ENCODE measurements around the gene NMRAL1. TPM values are rescaled to one million over a fixed set of nuclear protein-coding genes. Genes with fewer than 3 reads are reported as not detected.
A peak's percentile ranks its signal among the peaks of the same experiment; 100 is the strongest.

Gene NMRAL1
- total and polyA plus RNA-seq, 2 experiments from 2014 or later: 50.7 to 61.7 TPM

DNA sequence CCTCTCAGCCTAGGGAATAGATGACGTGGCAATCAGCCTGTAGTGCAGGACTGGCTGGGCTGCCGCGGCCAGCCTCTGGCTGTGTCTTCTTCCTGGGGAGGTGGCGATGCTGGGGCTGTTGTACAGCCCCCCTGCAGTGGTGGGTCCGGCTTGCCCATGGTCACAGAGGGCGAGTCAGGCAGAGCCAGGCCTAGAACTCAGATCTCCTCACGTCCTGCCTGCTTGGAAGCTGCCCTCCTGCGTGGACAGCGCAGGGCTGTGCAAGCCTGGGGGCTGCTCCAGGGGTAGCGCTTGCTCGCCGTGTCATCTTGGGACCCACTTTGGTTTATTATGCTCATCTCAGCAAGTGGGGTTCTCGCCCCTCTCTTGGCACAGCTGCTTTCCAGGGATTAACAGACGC, 19.3 kb downstream of the NMRAL1 start (continued):
- TF ChIP-seq, protein P1, sequence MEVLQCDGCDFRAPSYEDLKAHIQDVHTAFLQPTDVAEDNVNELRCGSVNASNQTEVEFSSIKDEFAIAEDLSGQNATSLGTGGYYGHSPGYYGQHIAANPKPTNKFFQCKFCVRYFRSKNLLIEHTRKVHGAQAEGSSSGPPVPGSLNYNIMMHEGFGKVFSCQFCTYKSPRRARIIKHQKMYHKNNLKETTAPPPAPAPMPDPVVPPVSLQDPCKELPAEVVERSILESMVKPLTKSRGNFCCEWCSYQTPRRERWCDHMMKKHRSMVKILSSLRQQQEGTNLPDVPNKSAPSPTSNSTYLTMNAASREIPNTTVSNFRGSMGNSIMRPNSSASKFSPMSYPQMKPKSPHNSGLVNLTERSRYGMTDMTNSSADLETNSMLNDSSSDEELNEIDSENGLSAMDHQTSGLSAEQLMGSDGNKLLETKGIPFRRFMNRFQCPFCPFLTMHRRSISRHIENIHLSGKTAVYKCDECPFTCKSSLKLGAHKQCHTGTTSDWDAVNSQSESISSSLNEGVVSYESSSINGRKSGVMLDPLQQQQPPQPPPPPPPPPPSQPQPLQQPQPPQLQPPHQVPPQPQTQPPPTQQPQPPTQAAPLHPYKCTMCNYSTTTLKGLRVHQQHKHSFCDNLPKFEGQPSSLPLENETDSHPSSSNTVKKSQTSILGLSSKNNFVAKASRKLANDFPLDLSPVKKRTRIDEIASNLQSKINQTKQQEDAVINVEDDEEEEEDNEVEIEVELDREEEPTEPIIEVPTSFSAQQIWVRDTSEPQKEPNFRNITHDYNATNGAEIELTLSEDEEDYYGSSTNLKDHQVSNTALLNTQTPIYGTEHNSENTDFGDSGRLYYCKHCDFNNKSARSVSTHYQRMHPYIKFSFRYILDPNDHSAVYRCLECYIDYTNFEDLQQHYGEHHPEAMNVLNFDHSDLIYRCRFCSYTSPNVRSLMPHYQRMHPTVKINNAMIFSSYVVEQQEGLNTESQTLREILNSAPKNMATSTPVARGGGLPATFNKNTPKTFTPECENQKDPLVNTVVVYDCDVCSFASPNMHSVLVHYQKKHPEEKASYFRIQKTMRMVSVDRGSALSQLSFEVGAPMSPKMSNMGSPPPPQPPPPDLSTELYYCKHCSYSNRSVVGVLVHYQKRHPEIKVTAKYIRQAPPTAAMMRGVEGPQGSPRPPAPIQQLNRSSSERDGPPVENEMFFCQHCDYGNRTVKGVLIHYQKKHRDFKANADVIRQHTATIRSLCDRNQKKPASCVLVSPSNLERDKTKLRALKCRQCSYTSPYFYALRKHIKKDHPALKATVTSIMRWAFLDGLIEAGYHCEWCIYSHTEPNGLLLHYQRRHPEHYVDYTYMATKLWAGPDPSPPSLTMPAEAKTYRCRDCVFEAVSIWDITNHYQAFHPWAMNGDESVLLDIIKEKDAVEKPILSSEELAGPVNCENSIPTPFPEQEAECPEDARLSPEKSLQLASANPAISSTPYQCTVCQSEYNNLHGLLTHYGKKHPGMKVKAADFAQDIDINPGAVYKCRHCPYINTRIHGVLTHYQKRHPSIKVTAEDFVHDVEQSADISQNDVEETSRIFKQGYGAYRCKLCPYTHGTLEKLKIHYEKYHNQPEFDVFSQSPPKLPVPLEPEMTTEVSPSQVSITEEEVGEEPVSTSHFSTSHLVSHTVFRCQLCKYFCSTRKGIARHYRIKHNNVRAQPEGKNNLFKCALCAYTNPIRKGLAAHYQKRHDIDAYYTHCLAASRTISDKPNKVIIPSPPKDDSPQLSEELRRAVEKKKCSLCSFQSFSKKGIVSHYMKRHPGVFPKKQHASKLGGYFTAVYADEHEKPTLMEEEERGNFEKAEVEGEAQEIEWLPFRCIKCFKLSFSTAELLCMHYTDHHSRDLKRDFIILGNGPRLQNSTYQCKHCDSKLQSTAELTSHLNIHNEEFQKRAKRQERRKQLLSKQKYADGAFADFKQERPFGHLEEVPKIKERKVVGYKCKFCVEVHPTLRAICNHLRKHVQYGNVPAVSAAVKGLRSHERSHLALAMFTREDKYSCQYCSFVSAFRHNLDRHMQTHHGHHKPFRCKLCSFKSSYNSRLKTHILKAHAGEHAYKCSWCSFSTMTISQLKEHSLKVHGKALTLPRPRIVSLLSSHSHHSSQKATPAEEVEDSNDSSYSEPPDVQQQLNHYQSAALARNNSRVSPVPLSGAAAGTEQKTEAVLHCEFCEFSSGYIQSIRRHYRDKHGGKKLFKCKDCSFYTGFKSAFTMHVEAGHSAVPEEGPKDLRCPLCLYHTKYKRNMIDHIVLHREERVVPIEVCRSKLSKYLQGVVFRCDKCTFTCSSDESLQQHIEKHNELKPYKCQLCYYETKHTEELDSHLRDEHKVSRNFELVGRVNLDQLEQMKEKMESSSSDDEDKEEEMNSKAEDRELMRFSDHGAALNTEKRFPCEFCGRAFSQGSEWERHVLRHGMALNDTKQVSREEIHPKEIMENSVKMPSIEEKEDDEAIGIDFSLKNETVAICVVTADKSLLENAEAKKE (CRISPR knock-in tag; IDR thresholded peaks at IDR 0.05): no peak

DNA sequence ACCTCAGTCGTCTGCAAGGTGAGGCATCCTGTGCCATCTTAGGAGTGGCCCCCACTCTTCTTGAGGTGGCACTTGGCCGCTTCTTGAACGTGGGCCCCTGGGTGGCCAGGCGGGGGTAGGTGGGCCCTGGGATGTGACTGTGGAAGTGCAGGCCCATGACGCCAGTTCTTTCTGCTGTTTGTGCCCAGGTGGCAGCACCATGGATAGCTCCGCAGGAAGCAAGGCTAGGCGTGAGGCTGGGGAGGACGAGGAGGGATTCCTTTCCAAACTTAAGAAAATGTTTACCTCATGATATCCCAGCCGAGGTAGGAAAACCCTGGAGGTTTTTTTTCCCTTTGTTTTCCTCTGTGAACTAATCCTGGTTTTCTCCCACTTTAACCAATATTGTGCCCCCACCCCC, 19.8 kb downstream of the NMRAL1 start:
- H3K9me3 Mint-ChIP-seq: no peaks in the 10 kb centered on the region
- Histone ChIP-seq H2AFZ (no peak overlapping the region), H3K36me3 (ENCODE audit: insufficient read depth) (peaks cover 25% of the 10 kb centered on the region), H3K4me3 (no peak overlapping the region), H3K4me2 (no peak overlapping the region), H3K27ac (ENCODE audit: low read depth) (no peak overlapping the region), H3K79me2 (replicated peaks; ENCODE audit: insufficient read depth) (no peaks in the 10 kb centered on the region), H4K20me1 (replicated peaks; ENCODE audit: insufficient read depth) (peaks cover 13% of the 10 kb centered on the region), H3F3A (replicated peaks; ENCODE audit: low read depth) (peaks cover 13% of the 10 kb centered on the region), H3K27me3 (ENCODE audit: insufficient read depth) (no peaks in the 10 kb centered on the region), H3K9me2 (ENCODE audit: insufficient read depth) (no peaks in the 10 kb centered on the region), H3K4me1 (ENCODE audit: insufficient read depth) (no peaks in the 10 kb centered on the region)
- H3K36me3 Mint-ChIP-seq (ENCODE audit: low read depth): peaks cover 57% of the 10 kb centered on the region
- TF ChIP-seq, protein P2, sequence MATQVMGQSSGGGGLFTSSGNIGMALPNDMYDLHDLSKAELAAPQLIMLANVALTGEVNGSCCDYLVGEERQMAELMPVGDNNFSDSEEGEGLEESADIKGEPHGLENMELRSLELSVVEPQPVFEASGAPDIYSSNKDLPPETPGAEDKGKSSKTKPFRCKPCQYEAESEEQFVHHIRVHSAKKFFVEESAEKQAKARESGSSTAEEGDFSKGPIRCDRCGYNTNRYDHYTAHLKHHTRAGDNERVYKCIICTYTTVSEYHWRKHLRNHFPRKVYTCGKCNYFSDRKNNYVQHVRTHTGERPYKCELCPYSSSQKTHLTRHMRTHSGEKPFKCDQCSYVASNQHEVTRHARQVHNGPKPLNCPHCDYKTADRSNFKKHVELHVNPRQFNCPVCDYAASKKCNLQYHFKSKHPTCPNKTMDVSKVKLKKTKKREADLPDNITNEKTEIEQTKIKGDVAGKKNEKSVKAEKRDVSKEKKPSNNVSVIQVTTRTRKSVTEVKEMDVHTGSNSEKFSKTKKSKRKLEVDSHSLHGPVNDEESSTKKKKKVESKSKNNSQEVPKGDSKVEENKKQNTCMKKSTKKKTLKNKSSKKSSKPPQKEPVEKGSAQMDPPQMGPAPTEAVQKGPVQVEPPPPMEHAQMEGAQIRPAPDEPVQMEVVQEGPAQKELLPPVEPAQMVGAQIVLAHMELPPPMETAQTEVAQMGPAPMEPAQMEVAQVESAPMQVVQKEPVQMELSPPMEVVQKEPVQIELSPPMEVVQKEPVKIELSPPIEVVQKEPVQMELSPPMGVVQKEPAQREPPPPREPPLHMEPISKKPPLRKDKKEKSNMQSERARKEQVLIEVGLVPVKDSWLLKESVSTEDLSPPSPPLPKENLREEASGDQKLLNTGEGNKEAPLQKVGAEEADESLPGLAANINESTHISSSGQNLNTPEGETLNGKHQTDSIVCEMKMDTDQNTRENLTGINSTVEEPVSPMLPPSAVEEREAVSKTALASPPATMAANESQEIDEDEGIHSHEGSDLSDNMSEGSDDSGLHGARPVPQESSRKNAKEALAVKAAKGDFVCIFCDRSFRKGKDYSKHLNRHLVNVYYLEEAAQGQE (IDR thresholded peaks at IDR 0.05; ENCODE audit: unreplicated experiment): peak; percentile 80
- TF ChIP-seq, protein P3, sequence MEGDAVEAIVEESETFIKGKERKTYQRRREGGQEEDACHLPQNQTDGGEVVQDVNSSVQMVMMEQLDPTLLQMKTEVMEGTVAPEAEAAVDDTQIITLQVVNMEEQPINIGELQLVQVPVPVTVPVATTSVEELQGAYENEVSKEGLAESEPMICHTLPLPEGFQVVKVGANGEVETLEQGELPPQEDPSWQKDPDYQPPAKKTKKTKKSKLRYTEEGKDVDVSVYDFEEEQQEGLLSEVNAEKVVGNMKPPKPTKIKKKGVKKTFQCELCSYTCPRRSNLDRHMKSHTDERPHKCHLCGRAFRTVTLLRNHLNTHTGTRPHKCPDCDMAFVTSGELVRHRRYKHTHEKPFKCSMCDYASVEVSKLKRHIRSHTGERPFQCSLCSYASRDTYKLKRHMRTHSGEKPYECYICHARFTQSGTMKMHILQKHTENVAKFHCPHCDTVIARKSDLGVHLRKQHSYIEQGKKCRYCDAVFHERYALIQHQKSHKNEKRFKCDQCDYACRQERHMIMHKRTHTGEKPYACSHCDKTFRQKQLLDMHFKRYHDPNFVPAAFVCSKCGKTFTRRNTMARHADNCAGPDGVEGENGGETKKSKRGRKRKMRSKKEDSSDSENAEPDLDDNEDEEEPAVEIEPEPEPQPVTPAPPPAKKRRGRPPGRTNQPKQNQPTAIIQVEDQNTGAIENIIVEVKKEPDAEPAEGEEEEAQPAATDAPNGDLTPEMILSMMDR (conservative IDR thresholded peaks at IDR 0.05; ENCODE audit: low read depth in 2 of 2): no peak
- ATAC-seq (peak; percentile 64), DNase-seq (ENCODE audit: low spot score) (peak; percentile 59)
- no peak overlapping the region for H3K4me3 Mint-ChIP-seq
- peaks cover 15% of the 10 kb centered on the region for H3K27me3 Mint-ChIP-seq (ENCODE audit: insufficient read depth, low read depth, poor library complexity)
- no peak overlapping the region for H3K27ac Mint-ChIP-seq
- H3K4me1 Mint-ChIP-seq: peaks cover 9% of the 10 kb centered on the region; the same call in 2 of the 3 replicates

Data from GM23338 (cell line).